Neural cell (in vitro differentiated cells): ENCODE data around the gene POLDIP2. TPM values are rescaled to one million over a fixed set of nuclear protein-coding genes. Genes with fewer than 3 reads are reported as not detected.

Experiments used
- H2AFZ ChIP-seq: fragments of 200-600, 300-800 bp; sonication (generic), shearing (Covaris generic); 2 replicates; pipeline ENCODE4 v1.6.0; 2014; ENCODE audit warnings: low read depth, mild to moderate bottlenecking, antibody characterized with exemption, low read length, moderate library complexity
- H3F3A ChIP-seq: fragments of 200-600 bp; shearing (Covaris generic); 2 replicates; pipeline ENCODE4 v1.6.1; 2016; ENCODE audit warnings: mild to moderate bottlenecking, moderate library complexity, mixed read lengths, antibody characterized with exemption, low read length; ENCODE audit not compliant: insufficient read depth, poor library complexity, severe bottlenecking
- H3K27ac ChIP-seq: fragments of 200-600, 300-800 bp; sonication (generic), shearing (Covaris generic); 2 replicates; pipeline ENCODE4 v1.5.1; 2014; ENCODE audit warnings: mild to moderate bottlenecking, low read length, moderate library complexity
- H3K27me3 ChIP-seq: fragments of 300-800, 200-600 bp; sonication (generic), shearing (Covaris generic); 2 replicates; pipeline ENCODE4 v1.6.0; 2014; ENCODE audit warnings: mild to moderate bottlenecking, low read depth, low read length, moderate library complexity; ENCODE audit not compliant: insufficient read depth
- H3K36me3 ChIP-seq: fragments of 300-800, 200-600 bp; sonication (generic), shearing (Covaris generic); 2 replicates; pipeline ENCODE4 v1.5.1; 2014; ENCODE audit warnings: mild to moderate bottlenecking, antibody characterized with exemption, low read length, moderate library complexity; ENCODE audit not compliant: insufficient read depth
- H3K4me2 ChIP-seq: fragments of 300-800, 200-600 bp; sonication (generic), shearing (Covaris generic); 2 replicates; pipeline ENCODE4 v1.6.0; 2014; ENCODE audit warnings: mild to moderate bottlenecking, low read length
- H3K4me3 ChIP-seq: fragments of 300-800, 200-600 bp; sonication (generic), shearing (Covaris generic); 2 replicates; pipeline ENCODE4 v1.5.1; 2014; ENCODE audit warnings: mild to moderate bottlenecking, low read length, moderate library complexity
- H3K79me2 ChIP-seq: fragments of 200-600 bp; shearing (Covaris generic); replicated peaks from 2 replicates; pipeline ENCODE4 v1.6.0; 2014; ENCODE audit warnings: mild to moderate bottlenecking, low read length, moderate library complexity; ENCODE audit not compliant: insufficient read depth
- H3K9ac ChIP-seq: fragments of 300-800, 200-600 bp; sonication (generic), shearing (Covaris generic); 2 replicates; pipeline ENCODE4 v1.6.1; 2016; ENCODE audit warnings: mild to moderate bottlenecking, low read length, mixed read lengths
- H3K9me2 ChIP-seq: fragments of 200-600 bp; shearing (Covaris generic); 2 replicates; pipeline ENCODE4 v1.6.1; 2016; ENCODE audit warnings: mild to moderate bottlenecking, low read length, mixed read lengths; ENCODE audit not compliant: insufficient read depth
- H3K9me3 ChIP-seq: fragments of 200-600, 300-800 bp; sonication (generic), shearing (Covaris generic); 2 replicates; pipeline ENCODE4 v1.6.1; 2016; ENCODE audit warnings: mild to moderate bottlenecking, mixed run types, low read length, moderate library complexity, mixed read lengths
- H4K20me1 ChIP-seq: fragments of 200-600 bp; shearing (Covaris generic); 2 replicates; pipeline ENCODE4 v1.6.1; 2016; ENCODE audit warnings: mild to moderate bottlenecking, mixed run types; ENCODE audit not compliant: insufficient read depth
- EP300 ChIP-seq: fragments of 450-650 bp; conservative IDR thresholded peaks from 2 replicates; pipeline ENCODE4 v1.6.1; 2014; ENCODE audit warnings: antibody characterized with exemption, mild to moderate bottlenecking, moderate library complexity; ENCODE audit not compliant: poor library complexity, severe bottlenecking
- EZH2 ChIP-seq: fragments of 200-600, 300-800 bp; shearing (Covaris generic), sonication (generic); IDR thresholded peaks from 2 replicates; pipeline ENCODE4 v1.6.1; 2014; ENCODE audit warnings: antibody characterized with exemption, low read length, borderline replicate concordance, mild to moderate bottlenecking; ENCODE audit not compliant: insufficient read depth, poor library complexity, severe bottlenecking
- MXI1 ChIP-seq: fragments of 450-650 bp; conservative IDR thresholded peaks from 2 replicates; pipeline ENCODE4 v1.6.1; 2014; ENCODE audit warnings: antibody characterized with exemption, mild to moderate bottlenecking; ENCODE audit not compliant: poor library complexity, severe bottlenecking
- POLR2AphosphoS5 ChIP-seq: IDR thresholded peaks from 2 replicates; pipeline ENCODE4 v1.6.1; 2012
- RAD21 ChIP-seq: fragments of 450-650 bp; conservative IDR thresholded peaks from 2 replicates; pipeline ENCODE4 v1.6.1; 2014; ENCODE audit warnings: antibody characterized with exemption, mild to moderate bottlenecking, moderate library complexity
- REST ChIP-seq: IDR thresholded peaks from 2 replicates; pipeline ENCODE4 v1.6.1; 2012; ENCODE audit warnings: borderline replicate concordance
- SMC3 ChIP-seq: fragments of 450-650 bp; conservative IDR thresholded peaks from 2 replicates; pipeline ENCODE4 v1.6.1; 2014; ENCODE audit warnings: antibody characterized with exemption, mild to moderate bottlenecking, moderate library complexity; ENCODE audit not compliant: poor library complexity
- TAF1 ChIP-seq: IDR thresholded peaks from 2 replicates; pipeline ENCODE4 v1.6.1; 2012; ENCODE audit warnings: low read depth
- polyA plus RNA-seq: library from polyadenylated mRNA; depleted of rRNA; stranded (reverse); fragments of >200 nt; gene quantifications from 2 replicates; pipeline ENCODE4 v1.2.3, GENCODE V29; 2014
- TF ChIP-seq, protein P1 (sequence below): fragments of 450-650 bp; IDR thresholded peaks from 2 replicates; pipeline ENCODE4 v1.5.1; 2014; ENCODE audit warnings: antibody characterized with exemption, mild to moderate bottlenecking, moderate library complexity; ENCODE audit not compliant: poor library complexity, severe bottlenecking

The POLDIP2 gene
- polyA plus RNA-seq, 1 donor from 2014 or later = 75.4 TPM

DNA sequence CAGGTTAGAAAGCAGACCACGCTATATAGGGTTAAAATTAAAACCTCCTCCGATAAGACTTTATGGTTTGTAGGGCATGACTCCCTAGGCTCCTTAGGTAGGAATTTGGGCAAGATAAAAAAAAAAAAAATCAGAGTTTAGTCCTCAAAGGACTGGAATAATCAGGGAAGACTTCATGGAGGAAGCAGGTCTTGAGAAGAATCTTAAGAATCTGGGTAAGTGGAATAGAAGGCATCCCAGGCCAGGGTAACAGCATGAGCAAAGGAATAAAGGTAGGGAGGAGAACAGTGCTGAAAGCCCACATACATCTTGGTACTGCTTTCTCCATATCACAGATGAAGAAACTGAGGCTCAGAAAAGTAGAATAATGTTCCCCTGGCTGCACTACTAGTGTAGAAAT, 33.2 kb upstream of the POLDIP2 start:
- peaks cover 5% of the 10 kb centered on the region for H3K36me3 ChIP-seq
- H3K9me3 ChIP-seq = no peaks in the 10 kb centered on the region
- H2AFZ ChIP-seq = no peak overlapping the region
- no peaks in the 10 kb centered on the region for H3K79me2 ChIP-seq
- H3K27ac ChIP-seq = no peak overlapping the region
- no peaks in the 10 kb centered on the region for H4K20me1 ChIP-seq
- H3K9me2 ChIP-seq = no peaks in the 10 kb centered on the region
- H3K4me2 ChIP-seq = no peak overlapping the region
- TF ChIP-seq SMC3 (no peak), POLR2AphosphoS5 (no peak), RAD21 (no peak), REST (no peak), EP300 (no peak), TAF1 (no peak), EZH2 (no peak), MXI1 (no peak)
- TF ChIP-seq, protein P1, sequence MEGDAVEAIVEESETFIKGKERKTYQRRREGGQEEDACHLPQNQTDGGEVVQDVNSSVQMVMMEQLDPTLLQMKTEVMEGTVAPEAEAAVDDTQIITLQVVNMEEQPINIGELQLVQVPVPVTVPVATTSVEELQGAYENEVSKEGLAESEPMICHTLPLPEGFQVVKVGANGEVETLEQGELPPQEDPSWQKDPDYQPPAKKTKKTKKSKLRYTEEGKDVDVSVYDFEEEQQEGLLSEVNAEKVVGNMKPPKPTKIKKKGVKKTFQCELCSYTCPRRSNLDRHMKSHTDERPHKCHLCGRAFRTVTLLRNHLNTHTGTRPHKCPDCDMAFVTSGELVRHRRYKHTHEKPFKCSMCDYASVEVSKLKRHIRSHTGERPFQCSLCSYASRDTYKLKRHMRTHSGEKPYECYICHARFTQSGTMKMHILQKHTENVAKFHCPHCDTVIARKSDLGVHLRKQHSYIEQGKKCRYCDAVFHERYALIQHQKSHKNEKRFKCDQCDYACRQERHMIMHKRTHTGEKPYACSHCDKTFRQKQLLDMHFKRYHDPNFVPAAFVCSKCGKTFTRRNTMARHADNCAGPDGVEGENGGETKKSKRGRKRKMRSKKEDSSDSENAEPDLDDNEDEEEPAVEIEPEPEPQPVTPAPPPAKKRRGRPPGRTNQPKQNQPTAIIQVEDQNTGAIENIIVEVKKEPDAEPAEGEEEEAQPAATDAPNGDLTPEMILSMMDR = no peak
- H3F3A ChIP-seq = no peaks in the 10 kb centered on the region
- H3K27me3 ChIP-seq = no peaks in the 10 kb centered on the region
- no peak overlapping the region for H3K9ac ChIP-seq
- no peak overlapping the region for H3K4me3 ChIP-seq

GRCh38 chr17:28390141-28390540, 32.8 kb upstream of the POLDIP2 start:
- Histone ChIP-seq H3K4me3 (no peak overlapping the region), H3K9ac (no peak overlapping the region), H3K27ac (no peak overlapping the region), H3K9me3 (no peaks in the 10 kb centered on the region), H3K36me3 (peaks cover 5% of the 10 kb centered on the region), H4K20me1 (no peaks in the 10 kb centered on the region), H3K27me3 (no peaks in the 10 kb centered on the region), H3K9me2 (no peaks in the 10 kb centered on the region), H3F3A (no peaks in the 10 kb centered on the region), H3K79me2 (no peaks in the 10 kb centered on the region), H2AFZ (no peak overlapping the region), H3K4me2 (no peak overlapping the region)
- TF ChIP-seq EP300 = no peak
- TF ChIP-seq REST = no peak
- TF ChIP-seq, protein P1 = no peak
- TF ChIP-seq RAD21 = no peak
- no peak for TF ChIP-seq MXI1
- no peak for TF ChIP-seq EZH2
- TF ChIP-seq TAF1 = no peak
- TF ChIP-seq POLR2AphosphoS5 = no peak
- TF ChIP-seq SMC3 = no peak
